HG02840 (cell line): ENCODE data around the gene PDE4B.

Source experiments
- ATAC-seq: cut with Tn5 transposase; IDR thresholded peaks from one replicate; pipeline ENCODE4 v1.9.1; 2021; ENCODE audit warnings: mild to moderate bottlenecking, moderate library complexity, moderate number of reproducible peaks; ENCODE audit not compliant: unreplicated experiment, low FRiP score

The PDE4B gene

GRCh38 chr1:66248746-66249145 is 456.1 kb downstream of the PDE4B start:
- no peak for ATAC-seq

- ATAC-seq: no peak
Measured at GRCh38 chr1:66250075-66250474, 457.4 kb downstream of the PDE4B start.

GRCh38 chr1:66250478-66250877 is 457.8 kb downstream of the PDE4B start:
- ATAC-seq: no peak

- ATAC-seq: no peak
Measured at GRCh38 chr1:66251546-66251945, 458.9 kb downstream of the PDE4B start.

- peak; percentile 69 for ATAC-seq
Measured at GRCh38 chr1:66253330-66253921, 460.7 kb downstream of the PDE4B start.

- ATAC-seq: no peak
Measured at GRCh38 chr1:66254785-66255184, 462.1 kb downstream of the PDE4B start.

- ATAC-seq: no peak
Measured at GRCh38 chr1:66256629-66257572, 464.2 kb downstream of the PDE4B start.

- peak; percentile 57 for ATAC-seq
Measured at GRCh38 chr1:66258404-66259105, 465.9 kb downstream of the PDE4B start.

GRCh38 chr1:66261364-66261763 is 468.7 kb downstream of the PDE4B start:
- ATAC-seq: no peak

- ATAC-seq: no peak
Measured at GRCh38 chr1:66262208-66262963, 469.7 kb downstream of the PDE4B start.

- no peak for ATAC-seq
Measured at GRCh38 chr1:66265268-66265667, 472.6 kb downstream of the PDE4B start.

- ATAC-seq: no peak
Measured at GRCh38 chr1:66265796-66266195, 473.1 kb downstream of the PDE4B start.

- no peak for ATAC-seq
Measured at GRCh38 chr1:66266350-66266749, 473.7 kb downstream of the PDE4B start.

- no peak for ATAC-seq
Measured at GRCh38 chr1:66266756-66267155, 474.1 kb downstream of the PDE4B start.

- no peak for ATAC-seq
Measured at GRCh38 chr1:66267201-66267940, 474.7 kb downstream of the PDE4B start.

- no peak for ATAC-seq
Measured at GRCh38 chr1:66269222-66269621, 476.5 kb downstream of the PDE4B start.

- ATAC-seq: no peak
Measured at GRCh38 chr1:66270119-66270812, 477.6 kb downstream of the PDE4B start.

GRCh38 chr1:66271216-66271903 is 478.7 kb downstream of the PDE4B start:
- no peak for ATAC-seq

GRCh38 chr1:66271904-66272254 is 479.2 kb downstream of the PDE4B start:
- no peak for ATAC-seq
